Testis (tissue), 5 donors: ENCODE data around the gene UBB. TPM values are rescaled to one million over a fixed set of nuclear protein-coding genes. Genes with fewer than 3 reads are reported as not detected.

Experiments used
- DNase-seq: peaks from one replicate; pipeline ENCODE4 v3.0.0-alpha.2; 2019
- H3K27ac ChIP-seq, 2 donors: fragments of 200-600 bp; sonication (generic); one replicate each; pipeline ENCODE4 v1.5.1; 2019
- H3K27me3 ChIP-seq: fragments of 200-600 bp; sonication (generic); one replicate; pipeline ENCODE4 v1.5.1; 2019
- H3K36me3 ChIP-seq: fragments of 200-600 bp; sonication (generic); one replicate; pipeline ENCODE4 v1.5.1; 2017; ENCODE audit warnings: low read depth; ENCODE audit errors: missing control alignments
- H3K4me1 ChIP-seq: fragments of 200-600 bp; sonication (generic); one replicate; pipeline ENCODE4 v1.5.1; 2019
- H3K4me3 ChIP-seq, 2 donors: fragments of 200-600 bp; sonication (generic); one replicate each; pipeline ENCODE4 v1.5.1; 2017 to 2019
- H3K9me3 ChIP-seq: fragments of 200-600 bp; sonication (generic); one replicate; pipeline ENCODE4 v1.5.1; 2017
- CTCF ChIP-seq, 3 experiments: fragments of 450-650 bp in 2 of 3; fragments of 200-600 bp in 1 of 3; sonication (generic) in 1 of 3; IDR thresholded peaks; one replicate each; pipeline ENCODE4 v1.5.1; 2016 to 2019; ENCODE audit warnings: antibody characterized with exemption in 3 of 3, mild to moderate bottlenecking in 2 of 3, moderate library complexity in 1 of 3
- POLR2A ChIP-seq: fragments of 450-650 bp; IDR thresholded peaks from one replicate; pipeline ENCODE4 v1.6.1; 2017; ENCODE audit warnings: antibody characterized with exemption, mild to moderate bottlenecking, moderate library complexity
- WGBS, 2 donors: methylation state at CpG; one replicate each; pipeline ENCODE4 v1.1.5; 2018; 5-methylcytosine and 5-hydroxymethylcytosine counted together
- intact Hi-C: fragments of 100-400 bp; cut with DNase I; formaldehyde crosslinking; loops from one replicate; pipeline ENCODE4 v1.15.1; 2023; ENCODE audit warnings: low total_unique reads
- long read RNA-seq, 2 donors: transcript quantifications; one replicate each; lab custom pipeline, GENCODE V29; 2026
- polyA plus RNA-seq: library from polyadenylated mRNA; stranded (reverse); fragments of 350-450 nt; fragmentation: Illumina TruSeq; extraction: RNeasy Lipid Tissue Mini Kit (QIAGEN cat#74804); gene quantifications from one replicate; pipeline ENCODE4 v1.2.3, GENCODE V29; 2014; ENCODE audit warnings: low read depth, low replicate concordance; ENCODE audit not compliant: insufficient read depth
- total RNA-seq, 2 donors: library from RNA; depleted of rRNA; stranded (reverse); fragments of >200 nt; gene quantifications; one replicate each; pipeline ENCODE4 v1.2.3, GENCODE V29; 2016

UBB gene
- total RNA-seq = 1,000 to 10,000 TPM; 1,859 to 1,996 TPM
- 3,514 TPM for polyA plus RNA-seq
- long read RNA-seq, donor 1, transcript UBB-201 (2 exons, 1,225 nt) = major isoform, 733 of 856 reads
- long read RNA-seq, donor 1, transcript UBB-203 (2 exons, 1,012 nt) = minor isoform, 5 of 856 reads
- long read RNA-seq, donor 1, partial matches to known transcripts = 117 of 856 reads
- long read RNA-seq, donor 1, other reads (novel, unspliced or antisense) = 0 of 856 reads
- long read RNA-seq, donor 2, transcript UBB-201 (2 exons, 1,225 nt) = major isoform, 316 of 319 reads
- long read RNA-seq, donor 2, partial matches to known transcripts = 0 of 319 reads
- long read RNA-seq, donor 2, other reads (novel, unspliced or antisense) = 0 of 319 reads

DNA sequence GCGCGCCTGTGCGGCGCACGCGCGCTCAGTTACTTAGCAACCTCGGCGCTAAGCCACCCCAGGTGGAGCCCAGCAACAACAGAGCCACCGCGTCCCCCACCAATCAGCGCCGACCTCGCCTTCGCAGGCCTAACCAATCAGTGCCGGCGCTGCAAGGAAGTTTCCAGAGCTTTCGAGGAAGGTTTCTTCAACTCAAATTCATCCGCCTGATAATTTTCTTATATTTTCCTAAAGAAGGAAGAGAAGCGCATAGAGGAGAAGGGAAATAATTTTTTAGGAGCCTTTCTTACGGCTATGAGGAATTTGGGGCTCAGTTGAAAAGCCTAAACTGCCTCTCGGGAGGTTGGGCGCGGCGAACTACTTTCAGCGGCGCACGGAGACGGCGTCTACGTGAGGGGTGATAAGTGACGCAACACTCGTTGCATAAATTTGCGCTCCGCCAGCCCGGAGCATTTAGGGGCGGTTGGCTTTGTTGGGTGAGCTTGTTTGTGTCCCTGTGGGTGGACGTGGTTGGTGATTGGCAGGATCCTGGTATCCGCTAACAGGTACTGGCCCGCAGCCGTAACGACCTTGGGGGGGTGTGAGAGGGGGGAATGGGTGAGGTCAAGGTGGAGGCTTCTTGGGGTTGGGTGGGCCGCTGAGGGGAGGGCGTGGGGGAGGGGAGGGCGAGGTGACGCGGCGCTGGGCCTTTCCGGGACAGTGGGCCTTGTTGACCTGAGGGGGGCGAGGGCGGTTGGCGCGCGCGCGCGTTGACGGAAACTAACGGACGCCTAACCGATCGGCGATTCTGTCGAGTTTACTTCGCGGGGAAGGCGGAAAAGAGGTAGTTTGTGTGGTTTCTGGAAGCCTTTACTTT, at the start of gene UBB:
TSS of gene UBB (plus strand) at position 452 of the 856 bp plus-strand sequence. CDS start 817 bp downstream, outside the sequence.
- DNase-seq = peak; percentile 98
- intact Hi-C loops = no loop called here
- Histone ChIP-seq H3K4me1 (peaks cover 13% of the 10 kb centered on the region), H3K9me3 (no peaks in the 10 kb centered on the region), H3K36me3 (no peaks in the 10 kb centered on the region), H3K4me3 (peak within 1 kb of the TSS; percentile 75 to 82), H3K27me3 (no peaks in the 10 kb centered on the region), H3K27ac (peak within 1 kb of the TSS; percentile 93 to 97)
- no peak for TF ChIP-seq CTCF (IDR thresholded peaks at IDR 0.05)
- peak; percentile 97 for TF ChIP-seq POLR2A
- 1 to 2% methylated on average over 65 to 67 of the region's 67 CpGs for WGBS, 2 donors

DNA sequence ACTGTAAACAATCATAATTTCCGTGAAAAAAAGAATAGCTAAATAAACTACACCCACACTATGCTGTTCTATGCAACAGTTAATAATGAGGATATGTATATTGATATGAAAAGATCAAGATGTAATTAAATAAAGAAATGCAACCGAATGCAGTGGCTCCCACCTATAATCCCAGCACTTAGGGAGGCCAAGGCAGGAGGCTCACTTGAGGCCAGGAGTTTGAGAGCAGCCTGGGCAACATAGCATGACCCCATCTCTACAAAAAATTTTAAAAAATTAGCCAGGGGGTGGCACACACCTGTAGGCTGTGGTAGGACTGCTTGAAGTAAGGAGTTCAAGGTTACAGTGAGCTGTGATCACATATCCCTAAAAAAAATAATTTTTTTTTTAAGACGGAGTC, 42.5 kb upstream of the UBB start:
- H3K9me3 ChIP-seq = no peaks in the 10 kb centered on the region
- no peaks in the 10 kb centered on the region for H3K4me1 ChIP-seq
- no peak overlapping the region for H3K4me3 ChIP-seq
- TF ChIP-seq POLR2A (no peak), CTCF (IDR thresholded peaks at IDR 0.05) (no peak)
- H3K27me3 ChIP-seq = no peaks in the 10 kb centered on the region
- intact Hi-C loops = no loop called here
- 89 to 91% methylated on average over 3 of the region's 3 CpGs for WGBS, 2 donors
- no peak overlapping the region for H3K27ac ChIP-seq
- H3K36me3 ChIP-seq = no peaks in the 10 kb centered on the region
- DNase-seq = no peak

DNA sequence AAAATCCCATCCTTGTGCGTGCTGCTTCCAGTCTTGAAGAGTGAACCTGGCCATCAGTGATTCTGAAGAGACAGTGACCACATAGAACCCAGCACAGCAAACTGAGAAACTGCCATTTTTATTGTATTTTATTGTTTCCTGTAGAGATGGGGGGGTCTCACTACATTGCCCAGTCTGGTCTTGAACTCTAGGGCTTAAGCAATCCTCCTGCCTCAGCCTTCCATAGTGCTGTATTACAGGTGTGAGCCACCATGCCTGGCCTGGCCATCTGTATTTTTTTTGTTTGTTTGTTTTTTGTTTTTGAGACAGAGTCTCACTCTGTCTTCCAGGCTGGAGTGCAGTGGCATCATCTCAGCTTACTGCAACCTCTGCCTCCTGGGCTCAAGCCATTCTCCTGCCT, 41.5 kb upstream of the UBB start:
- no peak for DNase-seq
- WGBS, 2 donors = 96 to 100% methylated on average over 1 of the region's 1 CpG
- H3K9me3 ChIP-seq = no peaks in the 10 kb centered on the region
- H3K36me3 ChIP-seq = no peaks in the 10 kb centered on the region
- no peak overlapping the region for H3K27ac ChIP-seq
- no peak overlapping the region for H3K4me3 ChIP-seq
- no peaks in the 10 kb centered on the region for H3K4me1 ChIP-seq
- TF ChIP-seq POLR2A = no peak
- no peaks in the 10 kb centered on the region for H3K27me3 ChIP-seq
- intact Hi-C loops = no loop called here

DNA sequence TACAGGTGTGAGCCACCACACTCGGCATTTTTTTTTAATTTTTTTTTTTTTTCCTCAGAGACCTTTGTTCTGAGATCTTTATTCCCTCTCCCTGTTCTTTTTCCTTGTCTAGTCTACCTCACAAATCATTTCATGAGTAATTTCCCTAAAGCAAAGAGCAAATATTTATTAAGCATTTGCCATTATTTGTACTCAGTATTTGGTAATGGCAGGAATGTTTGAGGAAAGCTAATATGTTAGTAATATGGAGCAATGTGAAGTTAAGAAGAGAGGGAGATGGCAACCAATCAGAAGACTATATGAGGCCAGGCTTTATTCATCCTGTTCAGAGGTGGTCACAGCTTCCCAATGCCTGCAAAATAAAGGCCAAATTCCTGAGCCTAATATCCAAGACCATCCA, 40.9 kb upstream of the UBB start:
- Histone ChIP-seq H3K27ac (no peak overlapping the region), H3K4me3 (no peak overlapping the region), H3K36me3 (no peaks in the 10 kb centered on the region), H3K9me3 (no peaks in the 10 kb centered on the region), H3K4me1 (no peaks in the 10 kb centered on the region), H3K27me3 (no peaks in the 10 kb centered on the region)
- intact Hi-C loops = no loop called here
- DNase-seq = no peak
- 97 to 100% methylated on average over 1 of the region's 1 CpG for WGBS, 2 donors
- no peak for TF ChIP-seq CTCF (IDR thresholded peaks at IDR 0.05)
- no peak for TF ChIP-seq POLR2A

DNA sequence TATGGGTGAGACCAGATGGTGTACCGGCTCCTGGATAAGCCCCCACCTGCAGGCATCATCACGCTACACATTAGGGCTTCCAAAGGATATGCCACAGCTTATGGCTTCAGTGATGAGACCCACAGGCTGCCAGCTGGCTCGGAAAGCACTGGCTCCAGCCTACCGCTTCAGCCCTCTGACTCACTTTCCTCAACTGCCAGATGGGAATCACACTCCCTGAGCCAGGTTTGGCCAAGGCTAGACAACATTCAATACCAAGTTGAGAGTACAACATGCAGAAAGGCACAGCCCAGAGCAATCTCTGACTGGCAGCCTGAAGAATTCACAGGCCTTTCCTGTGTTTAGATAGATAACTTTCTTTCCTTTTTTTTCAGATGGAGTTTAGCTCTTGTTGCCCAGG, 37.9 kb upstream of the UBB start:
- no peaks in the 10 kb centered on the region for H3K36me3 ChIP-seq
- TF ChIP-seq CTCF (IDR thresholded peaks at IDR 0.05) (no peak), POLR2A (no peak)
- DNase-seq = no peak
- no peaks in the 10 kb centered on the region for H3K27me3 ChIP-seq
- no peaks in the 10 kb centered on the region for H3K4me1 ChIP-seq
- no peaks in the 10 kb centered on the region for H3K9me3 ChIP-seq
- H3K4me3 ChIP-seq = no peak overlapping the region
- WGBS, 2 donors = 85 to 93% methylated on average over 4 of the region's 4 CpGs
- intact Hi-C loops = no loop called here
- H3K27ac ChIP-seq = no peak overlapping the region
